GM23338 (cell line): Measurements from ENCODE around the gene DNAH8. TPM values are rescaled to one million over a fixed set of nuclear protein-coding genes. Genes with fewer than 3 reads are reported as not detected.
A peak's percentile ranks its signal among the peaks of the same experiment; 100 is the strongest.

ENCODE experiments used
- ATAC-seq: fragments of 200-7000 bp; cut with Tn5 transposase; 3 replicates; pipeline ENCODE4 v1.9.1; 2020
- DNase-seq: peaks from one replicate; pipeline ENCODE4 v3.0.0-alpha.2; 2015; ENCODE audit warnings: low spot score
- H2AFZ ChIP-seq: fragments of 200-600 bp; sonication (generic); 2 replicates; pipeline ENCODE4 v1.8.0; 2016; ENCODE audit warnings: antibody characterized with exemption, mild to moderate bottlenecking, moderate library complexity
- H3F3A ChIP-seq: fragments of 200-600 bp; sonication (generic); replicated peaks from 2 replicates; pipeline ENCODE4 v1.8.0; 2017; ENCODE audit warnings: antibody characterized with exemption, mixed run types, low read depth
- H3K27ac ChIP-seq: fragments of 200-600 bp; sonication (generic); 2 replicates; pipeline ENCODE4 v1.6.1; 2016; ENCODE audit warnings: low read depth
- H3K27me3 ChIP-seq: fragments of 200-600 bp; sonication (generic); 2 replicates; pipeline ENCODE4 v1.8.0; 2016; ENCODE audit warnings: mild to moderate bottlenecking, mixed run types, moderate library complexity; ENCODE audit not compliant: insufficient read depth
- H3K36me3 ChIP-seq: fragments of 200-600 bp; sonication (generic); 2 replicates; pipeline ENCODE4 v1.8.0; 2016; ENCODE audit warnings: mild to moderate bottlenecking; ENCODE audit not compliant: insufficient read depth
- H3K4me1 ChIP-seq: fragments of 200-600 bp; sonication (generic); 2 replicates; pipeline ENCODE4 v1.8.0; 2016; ENCODE audit warnings: mild to moderate bottlenecking, moderate library complexity; ENCODE audit not compliant: insufficient read depth
- H3K4me2 ChIP-seq: fragments of 200-600 bp; sonication (generic); 2 replicates; pipeline ENCODE4 v1.7.1; 2017; ENCODE audit warnings: mixed run types
- H3K4me3 ChIP-seq: fragments of 200-600 bp; sonication (generic); 2 replicates; pipeline ENCODE4 v1.6.1; 2016; ENCODE audit warnings: mixed run types
- H3K79me2 ChIP-seq: fragments of 200-600 bp; sonication (generic); replicated peaks from 2 replicates; pipeline ENCODE4 v1.8.0; 2017; ENCODE audit warnings: mild to moderate bottlenecking; ENCODE audit not compliant: insufficient read depth
- H3K9me2 ChIP-seq: fragments of 200-600 bp; sonication (generic); 2 replicates; pipeline ENCODE4 v1.8.0; 2017; ENCODE audit not compliant: insufficient read depth
- H4K20me1 ChIP-seq: fragments of 200-600 bp; sonication (generic); replicated peaks from 2 replicates; pipeline ENCODE4 v1.8.0; 2017; ENCODE audit warnings: mild to moderate bottlenecking; ENCODE audit not compliant: insufficient read depth
- H3K27ac Mint-ChIP-seq: 2 replicates; pipeline ENCODE4 v1.8.0; 2020; ENCODE audit warnings: inconsistent platforms, mild to moderate bottlenecking, moderate library complexity, mixed read lengths
- H3K27me3 Mint-ChIP-seq: 3 replicates; pipeline ENCODE4 v1.8.0; 2022; ENCODE audit warnings: low read depth, mild to moderate bottlenecking, moderate library complexity, mixed read lengths, inconsistent platforms; ENCODE audit not compliant: insufficient read depth, poor library complexity
- H3K36me3 Mint-ChIP-seq: 3 replicates; pipeline ENCODE4 v1.8.0; 2021; ENCODE audit warnings: low read depth, mild to moderate bottlenecking, inconsistent platforms, moderate library complexity, mixed read lengths
- H3K4me1 Mint-ChIP-seq: 3 replicates; pipeline ENCODE4 v1.8.0; 2020; ENCODE audit warnings: mild to moderate bottlenecking, inconsistent platforms, mixed read lengths
- H3K4me3 Mint-ChIP-seq: 3 replicates; pipeline ENCODE4 v1.8.0; 2021; ENCODE audit warnings: moderate library complexity, mild to moderate bottlenecking, inconsistent platforms, mixed read lengths
- H3K9me3 Mint-ChIP-seq: 3 replicates; pipeline ENCODE4 v1.8.0; 2020; ENCODE audit warnings: moderate library complexity, mild to moderate bottlenecking, inconsistent platforms, mixed read lengths
- CREB1 ChIP-seq: fragments of 250-450 bp; sonication (Bioruptor Pico); IDR thresholded peaks from 2 replicates; pipeline ENCODE4 v1.5.0; 2020; ENCODE audit warnings: low read depth, mild to moderate bottlenecking, moderate library complexity
- CTCF ChIP-seq, 2 experiments: fragments of 200-600 bp in 1 of 2; sonication (generic) in 1 of 2; conservative IDR thresholded peaks; 2 replicates each; pipeline versions ENCODE4 v1.5.1 to v1.6.1; 2016 to 2017; ENCODE audit warnings: antibody characterized with exemption in 2 of 2, low read depth in 2 of 2, mild to moderate bottlenecking in 2 of 2, moderate library complexity in 1 of 2
- ETS1 ChIP-seq: IDR thresholded peaks from 2 replicates; pipeline ENCODE4 v1.6.1; 2016; ENCODE audit warnings: antibody characterized with exemption
- EZH2 ChIP-seq: fragments of 200-600 bp; sonication (generic); IDR thresholded peaks from one replicate; pipeline ENCODE4 v1.8.0; 2017; ENCODE audit warnings: antibody characterized with exemption, mild to moderate bottlenecking, low read depth; ENCODE audit not compliant: unreplicated experiment
- EZH2phosphoT487 ChIP-seq: fragments of 200-600 bp; sonication (generic); IDR thresholded peaks from one replicate; pipeline ENCODE4 v1.8.1; 2018; ENCODE audit warnings: antibody characterized with exemption; ENCODE audit not compliant: unreplicated experiment
- JUNB ChIP-seq: IDR thresholded peaks from one replicate; pipeline ENCODE4 v1.6.1; 2016; ENCODE audit warnings: antibody characterized with exemption; ENCODE audit not compliant: unreplicated experiment
- NANOG ChIP-seq: IDR thresholded peaks from 2 replicates; pipeline ENCODE4 v1.6.1; 2016; ENCODE audit warnings: antibody characterized with exemption, borderline replicate concordance
- POLR2AphosphoS5 ChIP-seq: IDR thresholded peaks from 2 replicates; pipeline ENCODE4 v1.6.1; 2016; ENCODE audit warnings: antibody characterized with exemption, low read depth
- REST ChIP-seq: IDR thresholded peaks from one replicate; pipeline ENCODE4 v1.6.1; 2018; ENCODE audit warnings: antibody characterized with exemption; ENCODE audit not compliant: unreplicated experiment
- STAT1 ChIP-seq: IDR thresholded peaks from one replicate; pipeline ENCODE4 v1.6.1; 2016; ENCODE audit warnings: antibody characterized with exemption; ENCODE audit not compliant: unreplicated experiment
- ZNF114 ChIP-seq: fragments of 250-450 bp; sonication (Bioruptor Pico); IDR thresholded peaks from 2 replicates; pipeline ENCODE4 v1.5.0; 2020; ENCODE audit warnings: mild to moderate bottlenecking, moderate library complexity
- ZNF331 ChIP-seq: fragments of 250-450 bp; sonication (Bioruptor Pico); IDR thresholded peaks from 2 replicates; pipeline ENCODE4 v1.5.0; 2020; ENCODE audit warnings: low read depth, mild to moderate bottlenecking, moderate library complexity
- ZNF462 ChIP-seq: fragments of 250-450 bp; sonication (Bioruptor Pico); IDR thresholded peaks from 2 replicates; pipeline ENCODE4 v1.5.0; 2020; ENCODE audit warnings: mild to moderate bottlenecking, moderate library complexity
- polyA plus RNA-seq: library from polyadenylated mRNA; unstranded; fragments of >200 nt; fragmentation: Nextera tagmentation; extraction: Ambion mirVana; gene quantifications from 2 replicates; pipeline ENCODE4 v1.2.1, GENCODE V29; 2016
- total RNA-seq: library from RNA; depleted of rRNA; stranded (reverse); fragments of >200 nt; shearing (Covaris generic); gene quantifications from 2 replicates; pipeline ENCODE4 v1.2.3, GENCODE V29; 2014

DNAH8 gene
- total and polyA plus RNA-seq, 2 experiments from 2014 or later, result 0.02 TPM; not detected in 1

- no peak overlapping the region; the same call in 1 of the 2 replicates for H3K4me2 ChIP-seq
- H3K79me2 ChIP-seq, result no peaks in the 10 kb centered on the region
- Mint-ChIP-seq H3K4me1 (peaks cover 18% of the 10 kb centered on the region), H3K27me3 (peaks cover 25% of the 10 kb centered on the region), H3K27ac (no peak overlapping the region), H3K36me3 (peaks cover under 1% of the 10 kb centered on the region; the same call in 1 of the 3 replicates), H3K9me3 (no peaks in the 10 kb centered on the region), H3K4me3 (no peak overlapping the region)
- TF ChIP-seq NANOG (no peak), ZNF462 (CRISPR knock-in tag) (no peak), EZH2phosphoT487 (no peak), ZNF114 (CRISPR knock-in tag) (no peak), REST (no peak), EZH2 (no peak), STAT1 (no peak), ETS1 (no peak), CTCF (conservative IDR thresholded peaks at IDR 0.05; ENCODE audit: low read depth in 2 of 2) (no peak), CREB1 (CRISPR knock-in tag) (no peak), POLR2AphosphoS5 (no peak), JUNB (no peak), ZNF331 (CRISPR knock-in tag) (no peak)
- no peak overlapping the region for H3K27ac ChIP-seq
- H3K9me2 ChIP-seq, result no peaks in the 10 kb centered on the region
- H2AFZ ChIP-seq, result no peak overlapping the region
- no peaks in the 10 kb centered on the region for H3F3A ChIP-seq
- no peaks in the 10 kb centered on the region for H3K36me3 ChIP-seq
- peaks cover 18% of the 10 kb centered on the region; the same call in 1 of the 2 replicates for H3K4me1 ChIP-seq
- H3K27me3 ChIP-seq, result peaks cover 15% of the 10 kb centered on the region
- H3K4me3 ChIP-seq, result no peak overlapping the region
- H4K20me1 ChIP-seq, result peaks cover 7% of the 10 kb centered on the region; the same call in 1 of the 2 replicates
- DNase-seq (no peak), ATAC-seq (peak; percentile 26)
These were observed 338.9 kb downstream of the DNAH8 start for GRCh38 chr6:39053854-39054576.
